ENCODE data around the gene TNFAIP8L3.

Gene TNFAIP8L3

DNA sequence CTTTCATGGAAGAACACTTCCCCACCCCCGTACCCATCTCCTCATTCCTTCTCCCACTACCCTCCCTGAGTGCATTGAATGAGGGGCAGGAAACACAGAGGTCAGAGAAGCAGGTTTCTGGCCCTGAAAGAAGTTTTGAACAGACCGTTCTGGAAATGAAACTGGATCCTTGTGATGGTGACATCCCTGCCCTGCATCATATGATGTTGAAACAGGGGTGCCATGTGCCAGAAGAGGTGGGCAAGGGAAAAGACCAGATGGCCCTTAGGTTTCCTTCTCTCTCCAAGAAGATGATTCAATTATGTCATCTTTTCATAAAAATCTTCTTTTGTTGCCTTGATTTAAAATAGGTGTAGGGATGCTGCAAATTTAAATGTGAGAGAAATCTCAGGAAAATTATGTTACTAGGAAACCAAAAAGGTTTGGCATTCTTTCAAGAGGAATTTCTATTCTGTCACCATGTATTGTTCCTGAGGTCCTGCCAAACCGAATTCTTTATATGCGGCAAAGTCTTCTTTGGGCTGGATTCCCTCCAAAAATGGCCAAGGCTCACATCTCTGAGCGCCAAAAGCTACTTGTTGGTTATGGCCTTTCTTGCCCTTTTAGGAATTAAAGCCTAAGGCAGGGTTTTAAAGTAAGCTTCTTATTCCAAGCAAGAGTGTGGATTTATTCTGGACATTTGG lies 19.9 kb upstream of the TNFAIP8L3 start:
- no peak for DNase-seq (ENCODE audit: low read depth)

DNA sequence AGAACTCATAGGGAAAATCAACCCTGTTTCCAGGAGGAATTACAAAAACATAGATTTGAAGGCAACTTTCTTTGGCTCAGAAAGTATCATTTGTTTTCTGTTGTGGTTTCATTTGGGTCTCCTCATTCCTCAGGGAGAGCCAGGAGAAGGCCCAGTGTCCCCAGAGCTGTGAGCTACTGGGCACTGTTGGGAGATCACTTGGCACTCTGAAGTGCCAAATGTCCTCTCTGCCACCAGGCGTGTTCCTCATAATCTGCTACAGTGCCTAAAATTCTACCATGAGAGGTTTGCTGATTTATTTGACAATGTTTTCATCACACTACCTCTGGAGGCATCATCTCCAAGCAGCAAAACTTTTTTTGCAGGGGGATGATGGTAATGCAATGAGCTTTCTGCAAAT lies 17.4 kb upstream of the TNFAIP8L3 start:
- DNase-seq (ENCODE audit: low read depth), result no peak

DNA sequence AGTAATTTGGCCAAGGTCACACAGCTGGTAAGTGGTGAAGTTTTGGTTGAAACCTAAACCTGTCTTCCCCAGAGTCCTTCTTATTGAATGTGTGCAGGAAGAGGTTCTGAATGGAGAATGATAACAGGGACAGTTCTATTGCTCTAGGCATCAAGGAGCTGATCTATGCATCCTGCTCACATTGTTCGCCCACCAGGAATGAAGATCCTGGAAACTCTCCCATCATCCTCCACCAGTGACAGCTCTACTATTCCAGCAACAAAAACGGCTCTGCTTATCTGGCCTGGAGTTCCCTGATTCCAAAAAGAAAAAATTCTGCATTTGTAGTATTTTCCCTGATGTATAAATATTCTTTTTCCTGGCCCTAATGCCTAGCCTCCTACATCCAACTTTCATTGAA lies 16.4 kb upstream of the TNFAIP8L3 start:
- DNase-seq (ENCODE audit: low read depth), result no peak

DNA sequence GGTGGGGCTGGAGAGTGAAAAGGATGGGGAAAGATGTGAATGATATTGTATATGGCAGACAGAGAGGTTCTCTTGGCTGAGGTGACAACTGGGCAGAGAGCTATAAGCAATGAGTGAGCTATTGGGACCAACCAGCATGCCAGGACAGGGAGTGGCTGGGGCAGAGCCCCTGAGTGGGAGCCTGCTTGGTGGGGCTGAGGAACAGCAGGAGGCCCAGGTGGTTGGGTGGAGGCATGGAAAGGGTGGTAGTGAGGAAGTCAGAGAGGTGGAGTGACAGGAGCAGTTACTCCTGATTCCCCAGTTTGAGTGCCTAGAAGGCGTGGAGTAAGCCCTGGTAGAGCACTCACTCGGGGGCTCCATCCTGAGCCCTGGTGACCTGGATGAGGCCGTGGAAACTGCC lies 15.5 kb upstream of the TNFAIP8L3 start:
- no peak for DNase-seq (ENCODE audit: low read depth)

DNA sequence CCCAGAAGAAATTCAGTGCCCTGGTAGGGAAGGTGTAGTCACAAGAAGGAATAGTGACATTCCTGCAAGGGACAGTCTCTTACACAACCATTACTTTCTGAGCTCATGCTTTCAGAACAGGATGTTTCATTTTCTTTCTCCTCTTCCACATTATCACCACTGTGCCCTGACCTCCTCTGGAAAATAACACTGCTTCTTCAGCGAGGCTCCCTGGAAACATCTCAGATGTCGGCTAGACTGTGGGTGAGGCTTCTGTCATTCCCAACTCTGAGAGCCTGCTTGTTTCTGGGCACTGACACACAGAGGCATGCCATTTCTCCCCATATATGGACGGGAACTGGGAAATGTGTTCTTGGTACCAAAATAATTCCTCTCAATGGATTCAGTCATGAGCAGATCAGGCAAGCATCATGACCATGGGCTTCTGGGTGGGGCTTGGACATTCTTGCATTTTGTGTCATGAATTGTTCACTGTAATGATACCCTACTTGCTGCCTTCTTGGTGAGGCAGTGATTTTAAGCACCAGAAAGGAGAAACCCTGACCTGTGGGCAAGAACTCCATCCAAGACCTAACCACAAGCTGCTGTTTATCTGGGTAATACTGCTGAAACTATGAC lies 14.3 kb upstream of the TNFAIP8L3 start:
- peak; percentile 68 for DNase-seq (ENCODE audit: low read depth)

DNA sequence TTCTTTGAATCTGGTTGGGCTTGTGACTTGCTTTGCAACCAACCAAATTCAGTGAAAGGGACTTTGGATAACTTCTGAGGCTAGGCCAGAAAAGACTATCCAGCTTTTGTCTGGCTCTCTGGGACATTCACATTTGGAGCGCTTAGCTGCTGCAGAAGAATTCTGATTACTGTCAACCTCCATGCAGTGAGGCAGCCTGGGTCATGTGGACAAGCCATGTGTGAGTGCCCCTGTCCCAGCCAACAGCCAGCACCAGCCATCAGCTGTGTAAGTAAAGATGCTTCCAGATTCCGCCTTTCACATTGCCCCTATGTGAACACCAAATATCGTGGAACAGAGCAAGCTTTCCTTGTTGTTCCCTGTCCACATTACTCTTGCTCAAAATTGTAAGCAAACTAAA lies 12.9 kb upstream of the TNFAIP8L3 start:
- DNase-seq (ENCODE audit: low read depth), result no peak

DNA sequence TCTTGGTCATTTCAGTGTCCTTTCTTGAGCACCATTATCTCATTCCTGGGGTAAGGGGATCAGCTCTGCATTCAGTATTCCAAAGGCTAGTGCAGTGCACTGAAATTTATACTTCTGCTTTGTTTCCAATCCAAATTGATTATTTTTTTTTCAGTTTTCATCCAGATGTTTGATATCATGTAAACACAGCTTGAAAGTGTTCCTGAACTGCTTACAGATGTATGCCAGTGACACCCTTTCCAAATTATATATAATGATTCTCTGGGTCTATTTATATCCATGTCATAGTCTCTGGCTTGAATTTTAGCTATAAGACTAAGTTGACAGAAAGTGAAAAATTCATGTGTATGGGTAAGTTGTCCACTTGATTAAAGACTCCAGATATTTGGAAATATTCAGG lies 11.8 kb upstream of the TNFAIP8L3 start:
- DNase-seq (ENCODE audit: low read depth), result no peak

DNA sequence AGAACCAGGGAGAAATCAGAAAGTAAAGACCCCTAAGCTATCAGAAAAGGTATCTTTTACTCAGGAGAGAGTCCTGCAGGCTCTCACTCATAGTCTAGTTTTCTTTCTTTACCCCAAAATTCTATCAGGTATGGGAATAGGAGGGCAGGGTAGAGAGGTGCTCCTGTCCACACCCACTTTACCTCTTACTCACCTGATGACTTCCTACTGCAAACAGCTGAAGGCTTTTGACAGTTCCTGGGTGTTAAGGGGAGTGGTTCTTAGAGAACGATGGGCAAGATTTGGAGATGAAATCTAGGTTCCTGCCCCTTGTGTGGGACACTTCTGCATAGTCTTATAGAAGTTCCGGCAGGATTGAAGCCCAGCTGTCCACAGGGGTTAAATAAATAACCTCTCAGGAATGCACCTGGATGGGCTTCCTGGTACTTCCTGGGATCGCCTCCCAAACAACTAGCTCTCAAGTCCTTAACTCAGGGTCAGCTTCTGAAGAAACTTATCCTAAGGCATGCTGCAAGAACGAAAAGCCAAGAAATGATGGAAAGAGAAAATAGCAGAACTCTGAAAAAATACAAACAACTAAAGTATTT lies 10.8 kb upstream of the TNFAIP8L3 start:
- DNase-seq (ENCODE audit: low read depth), result no peak

DNA sequence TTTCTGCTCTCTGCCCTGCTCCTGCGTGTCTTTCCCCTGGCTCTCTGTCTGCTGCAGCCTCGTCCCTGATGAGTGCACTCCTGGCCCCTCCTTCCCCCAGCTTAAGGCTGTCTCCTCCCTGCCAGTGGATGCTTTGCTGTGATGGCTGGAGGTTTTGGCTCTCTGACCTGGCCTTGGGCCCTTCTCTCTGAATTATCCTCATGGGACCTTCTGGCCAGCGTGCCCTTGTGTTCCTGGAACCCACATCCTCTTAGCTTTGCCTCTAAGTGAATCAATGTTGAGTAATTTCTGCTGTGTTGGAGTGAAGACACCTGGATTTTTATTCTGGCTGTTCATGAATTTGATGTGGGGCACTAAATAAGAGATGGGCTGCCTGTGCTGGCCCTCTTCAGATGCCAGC lies 9.8 kb upstream of the TNFAIP8L3 start:
- DNase-seq (ENCODE audit: low read depth), result peak; percentile 45

DNA sequence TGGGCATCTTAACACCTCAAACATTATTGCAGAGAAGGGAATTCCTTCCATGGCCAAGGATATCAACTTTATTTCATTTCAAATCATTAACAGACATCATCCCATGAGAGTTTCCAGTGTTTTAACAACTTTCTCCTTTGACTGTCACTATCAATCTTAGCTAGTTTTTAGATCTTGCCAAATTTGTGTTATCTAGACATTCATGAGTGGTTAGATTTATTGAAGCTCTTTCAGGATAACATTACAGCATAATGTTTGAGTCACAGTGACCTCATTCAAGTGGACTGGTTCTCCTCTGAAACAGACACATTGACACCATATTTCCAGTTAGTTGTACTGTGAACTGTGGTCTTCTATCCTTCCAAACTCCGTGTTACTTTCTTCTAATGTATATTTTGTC lies 8.6 kb upstream of the TNFAIP8L3 start:
- DNase-seq (ENCODE audit: low read depth), result peak; percentile 98

DNA sequence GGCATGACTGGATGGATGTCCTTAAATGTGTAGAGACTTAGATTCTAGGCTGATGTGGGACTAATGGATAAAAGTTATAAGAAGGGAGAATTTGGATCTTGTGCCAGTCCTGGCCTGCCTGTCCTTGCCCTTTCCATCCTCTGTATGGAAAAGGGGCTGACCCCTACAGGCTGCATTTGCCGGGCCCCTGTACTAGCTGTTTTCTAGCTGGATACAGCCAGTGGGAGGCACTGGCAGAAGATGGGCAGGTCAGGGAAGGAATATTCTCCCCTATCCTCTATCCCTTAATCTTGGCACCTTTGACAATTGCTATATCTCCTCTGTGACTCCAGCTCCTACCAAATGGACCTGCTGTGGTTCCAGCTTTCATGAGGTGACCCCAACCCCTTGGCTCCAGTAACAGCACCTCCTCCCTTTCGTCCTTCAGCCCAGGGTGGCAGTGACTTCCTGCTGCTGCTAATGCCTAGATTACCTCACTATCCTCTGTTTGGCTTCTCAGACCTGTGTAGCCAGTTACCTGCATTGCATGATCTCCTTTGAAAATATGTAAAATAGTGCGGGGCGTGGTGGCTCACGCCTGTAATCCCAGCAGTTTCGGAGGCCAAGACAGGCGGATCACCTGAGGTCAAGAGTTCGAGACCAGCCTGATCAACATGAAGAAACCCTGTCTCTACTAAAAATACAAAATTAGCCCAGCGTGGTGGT lies 6.2 kb upstream of the TNFAIP8L3 start:
- no peak for DNase-seq (ENCODE audit: low read depth)

DNA sequence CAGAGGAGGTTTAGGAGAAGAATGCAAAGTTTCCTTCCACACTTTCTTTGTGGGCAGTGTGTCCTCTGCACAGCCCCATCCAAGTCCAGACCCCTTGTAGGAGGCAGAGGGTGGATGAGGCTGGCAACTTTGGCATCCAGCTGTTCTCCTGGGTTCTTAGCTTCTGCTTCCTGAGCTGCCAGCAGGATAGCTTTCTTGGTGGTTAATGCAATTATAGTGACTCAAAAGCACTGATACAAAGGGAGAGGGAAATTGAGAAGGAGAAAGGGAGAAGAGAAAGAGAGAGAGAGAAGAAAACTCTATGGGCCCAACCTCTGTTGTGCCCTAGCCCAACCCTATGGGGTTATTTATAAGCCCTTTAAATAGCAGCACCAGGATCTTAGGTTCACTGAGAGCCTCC lies 4.5 kb upstream of the TNFAIP8L3 start:
- DNase-seq (ENCODE audit: low read depth), result no peak

DNA sequence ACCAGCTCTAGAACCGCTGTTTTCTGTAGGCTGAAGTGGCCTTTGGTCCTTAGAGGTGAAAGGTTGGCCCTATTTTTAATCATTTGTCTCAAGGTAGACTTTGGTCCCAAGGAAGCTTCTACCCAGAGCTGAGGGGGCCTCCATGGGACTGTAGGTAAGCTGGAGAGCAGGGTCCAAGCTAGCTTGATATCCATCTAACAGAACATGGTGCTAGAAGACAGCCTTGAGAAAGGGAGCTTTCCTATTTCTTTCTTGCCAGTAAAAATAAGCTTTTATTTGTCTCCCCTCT lies 3.6 kb upstream of the TNFAIP8L3 start:
- no peak for DNase-seq (ENCODE audit: low read depth)

DNA sequence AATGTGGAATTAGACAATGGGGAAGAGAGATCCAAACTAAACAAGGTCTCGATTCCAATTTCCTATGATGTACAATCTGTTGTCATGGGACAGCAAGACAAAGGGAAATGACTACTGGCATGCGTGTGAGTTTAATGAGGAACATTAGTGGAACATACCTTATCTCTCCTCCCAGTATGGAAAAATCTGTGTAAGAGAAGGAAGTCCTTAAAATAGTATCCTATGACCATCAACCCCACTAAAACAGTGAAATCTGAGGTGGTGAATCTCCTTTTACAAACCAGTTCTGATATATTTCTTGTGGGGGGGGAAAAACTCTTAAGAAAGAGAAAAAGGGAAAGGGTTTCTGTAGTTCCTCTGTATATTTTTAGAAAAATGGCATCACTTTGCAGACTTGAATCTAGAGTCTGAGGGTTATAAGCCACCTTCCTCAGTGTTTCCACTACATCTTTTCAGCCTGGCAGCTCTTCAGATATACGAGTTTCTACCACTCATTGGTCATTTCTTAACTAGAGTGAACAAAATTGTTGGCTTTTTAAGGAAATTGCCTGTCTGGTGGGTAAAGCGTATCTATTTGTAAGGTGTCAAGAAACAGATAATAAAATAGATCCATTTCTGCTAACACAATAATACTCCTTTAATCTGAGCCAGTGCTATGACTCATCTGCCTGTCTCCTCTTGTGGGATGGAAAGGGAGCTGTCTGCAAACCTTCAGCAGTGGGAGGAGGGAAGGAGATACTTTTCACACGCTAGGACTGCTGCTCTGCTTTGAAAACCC lies 3.0 kb upstream of the TNFAIP8L3 start:
- DNase-seq (ENCODE audit: low read depth), result peak; percentile 84

DNA sequence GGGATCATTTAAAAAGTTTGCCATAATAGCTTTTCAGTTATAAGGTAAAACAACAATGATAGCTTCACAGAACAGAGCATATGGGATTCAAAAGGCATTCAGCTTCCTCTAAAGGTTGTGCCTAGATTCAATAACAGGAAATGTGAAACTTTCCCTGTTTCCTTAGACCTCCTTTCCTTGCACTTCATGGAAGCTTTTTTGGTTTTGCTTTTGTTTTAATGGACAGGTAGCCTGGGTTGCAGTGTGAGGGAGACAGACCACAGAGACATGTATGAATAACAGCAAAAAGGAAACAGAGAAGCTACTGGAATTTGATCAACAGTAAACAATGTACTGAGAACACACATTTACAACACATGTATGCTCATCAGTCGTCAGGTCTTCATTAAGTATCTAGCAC lies 2.3 kb upstream of the TNFAIP8L3 start:
- DNase-seq (ENCODE audit: low read depth), result no peak

DNA sequence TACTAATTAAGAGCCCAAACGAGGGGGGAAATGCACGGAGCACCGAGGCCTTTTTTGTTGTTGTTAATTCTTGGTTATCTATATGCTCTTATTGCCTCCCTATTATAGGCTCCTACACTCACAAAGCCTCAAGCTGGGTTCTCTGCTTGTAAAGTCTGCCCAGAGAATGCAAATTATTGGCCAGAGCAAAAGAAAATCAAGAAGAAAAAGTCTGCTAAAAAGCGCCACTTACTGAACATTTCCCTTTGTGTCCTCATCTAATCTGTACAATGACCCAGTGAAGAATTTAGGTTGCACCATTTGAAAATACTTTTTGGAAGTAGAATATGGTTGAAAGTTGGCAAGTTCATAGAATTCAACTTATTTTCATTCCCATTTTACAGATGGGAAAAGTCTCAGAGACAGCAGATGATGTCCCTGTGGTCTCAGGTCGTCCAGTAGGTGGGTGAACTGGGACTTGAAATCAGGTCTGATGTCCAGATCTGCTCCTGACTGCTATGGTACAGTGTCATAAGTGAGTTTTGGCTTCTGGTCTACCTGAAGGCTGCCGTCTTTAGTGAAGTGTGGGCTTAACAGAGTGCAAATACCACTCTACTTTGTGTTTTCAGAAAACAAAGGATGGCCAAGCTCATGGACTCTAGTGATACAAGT lies 1.1 kb upstream of the TNFAIP8L3 start:
- no peak for DNase-seq (ENCODE audit: low read depth)

DNA sequence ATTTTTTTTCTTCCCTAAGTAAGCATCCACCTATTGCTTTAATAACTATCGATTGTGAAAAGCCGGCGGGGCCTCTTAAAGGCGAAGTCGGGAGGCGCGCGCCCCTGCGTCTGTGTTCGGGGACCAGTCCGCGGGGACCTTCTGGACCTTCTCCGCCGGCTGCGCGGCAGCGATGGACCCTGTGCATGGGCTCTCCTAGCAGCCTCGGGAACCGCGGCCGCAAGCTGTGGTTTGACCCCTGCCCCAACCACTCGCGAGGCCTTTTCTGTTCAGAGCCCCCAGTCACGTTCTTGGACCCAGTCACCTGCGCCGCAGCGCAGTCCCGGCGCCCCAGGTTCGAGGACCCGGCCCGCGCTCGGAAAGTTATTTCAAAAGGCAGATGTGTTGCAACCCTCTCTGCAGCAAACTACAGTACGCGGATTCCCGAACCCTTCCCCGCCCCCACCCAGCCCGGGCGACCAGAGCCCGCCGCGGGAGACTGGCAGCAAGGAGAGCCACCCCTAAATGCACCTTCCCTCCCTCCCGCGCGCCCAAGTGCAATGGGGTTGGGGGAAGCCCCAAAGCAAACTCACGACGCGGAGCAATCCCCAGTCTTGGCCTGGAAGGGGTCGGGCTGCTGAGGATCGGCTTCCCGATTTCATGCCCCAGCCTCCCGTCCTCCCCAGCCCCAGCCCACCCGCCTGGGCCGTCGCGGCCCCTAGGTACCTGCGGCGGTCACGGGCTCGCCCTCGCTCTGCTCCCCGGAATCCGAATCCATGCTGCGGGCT lies 684 bp downstream of the TNFAIP8L3 start:
- peak; percentile 46 for DNase-seq (ENCODE audit: low read depth)

DNA sequence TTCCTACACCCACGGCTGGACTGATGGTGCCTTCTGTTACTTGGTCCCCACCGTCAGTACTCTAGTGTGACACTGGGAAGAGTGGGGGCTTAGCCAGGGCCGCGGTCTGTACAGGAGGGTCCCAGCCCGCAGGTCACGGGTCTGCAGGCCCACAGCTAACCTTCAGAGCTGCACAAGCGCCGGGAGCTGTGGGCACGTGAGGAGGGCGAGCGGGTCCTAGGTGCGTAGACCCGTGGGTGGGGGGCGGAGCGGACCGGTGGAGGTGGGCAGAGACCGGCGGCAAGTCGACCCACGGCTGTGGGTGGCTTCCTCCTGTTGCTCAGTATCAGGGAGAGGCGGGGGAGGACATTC lies 1.2 kb downstream of the TNFAIP8L3 start:
- no peak for DNase-seq (ENCODE audit: low read depth)

DNA sequence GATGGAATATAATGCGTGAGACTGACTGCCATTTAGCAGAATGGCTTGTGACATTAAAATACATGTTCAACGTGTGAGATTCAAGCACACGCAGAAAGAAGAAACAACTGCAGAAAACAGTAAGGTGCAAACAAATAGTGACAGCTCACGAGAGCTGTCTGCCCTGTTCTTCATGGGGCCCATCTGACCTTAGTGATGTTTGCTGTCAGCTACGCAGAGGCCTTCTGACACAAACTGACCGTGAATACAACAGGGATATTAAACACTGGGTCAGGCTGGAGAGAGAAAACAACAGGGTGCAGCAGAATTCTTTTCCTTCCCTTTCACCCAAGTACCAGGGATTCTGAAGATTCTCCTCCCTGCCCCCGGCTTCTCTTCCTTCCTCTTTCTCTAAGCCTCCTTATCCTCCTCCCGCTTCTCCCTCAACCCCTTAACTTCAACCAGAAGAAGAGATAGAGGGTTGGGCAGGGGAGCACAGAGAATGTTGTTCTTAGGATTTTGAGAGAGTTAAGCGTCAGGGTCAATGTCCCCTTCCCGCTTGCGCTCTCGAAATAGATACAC lies 2.1 kb downstream of the TNFAIP8L3 start:
- no peak for DNase-seq (ENCODE audit: low read depth)

DNA sequence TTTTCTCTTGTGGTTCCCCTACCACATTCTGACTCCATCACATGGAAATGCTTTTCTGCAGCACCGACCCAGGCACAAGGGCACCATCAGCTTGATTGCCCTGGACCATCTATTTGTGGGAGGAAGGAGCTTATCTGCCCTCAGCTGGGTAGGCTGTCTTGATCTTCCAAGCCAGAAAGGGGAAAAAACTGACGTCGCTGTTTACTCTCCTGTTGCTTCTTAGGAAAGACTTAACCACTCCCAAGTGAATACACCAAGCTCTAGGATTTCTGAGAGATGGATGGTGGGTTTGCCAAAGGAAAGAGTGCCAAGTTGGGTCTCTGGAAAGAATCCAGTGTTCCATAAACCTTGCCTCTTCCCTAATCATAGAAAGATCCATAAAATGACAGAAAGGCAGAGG lies 4.0 kb downstream of the TNFAIP8L3 start:
- DNase-seq (ENCODE audit: low read depth), result peak; percentile 73
